ENCODE data around the gene ANKRD63.

ANKRD63 gene

DNA sequence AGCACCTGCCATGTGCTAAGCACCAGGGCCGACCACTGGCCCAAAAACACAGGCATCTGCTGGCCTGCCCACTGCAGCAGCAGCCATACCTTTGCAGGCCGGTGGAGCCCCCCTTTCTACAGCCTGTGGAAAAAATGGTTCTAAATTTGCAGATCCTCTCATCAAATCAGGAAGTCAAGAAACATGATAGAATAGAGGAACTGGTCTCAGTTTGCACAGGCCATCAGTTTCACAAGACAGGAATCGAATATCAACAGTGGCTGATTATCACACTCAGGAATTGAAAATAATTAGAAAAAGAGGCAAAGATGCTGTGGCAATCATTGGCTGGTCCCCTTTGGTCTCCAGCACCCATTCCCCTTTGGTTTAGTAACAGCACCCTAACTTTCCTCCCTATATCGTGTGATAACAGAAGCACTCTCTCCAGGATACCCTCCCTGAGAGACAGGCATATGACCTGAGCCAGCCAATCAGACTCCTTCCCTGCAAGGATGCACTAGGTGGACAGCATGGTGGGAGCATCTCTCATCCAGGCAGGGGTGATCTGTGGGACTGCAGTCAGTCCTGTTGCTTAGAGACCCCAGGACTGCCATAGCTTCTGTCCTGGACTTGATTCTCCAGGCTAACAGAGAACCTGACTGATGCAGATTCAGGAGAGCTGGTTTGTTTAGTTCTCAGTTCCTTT, 47.5 kb downstream of the ANKRD63 start:
- DNase-seq (ENCODE audit: low read depth in 2 of 2) = no peak
- no peak overlapping the region for H3K4me3 ChIP-seq (replicated peaks in 1 of 2; ENCODE audit: low read depth in 2 of 2, low read length in 2 of 2)

DNA sequence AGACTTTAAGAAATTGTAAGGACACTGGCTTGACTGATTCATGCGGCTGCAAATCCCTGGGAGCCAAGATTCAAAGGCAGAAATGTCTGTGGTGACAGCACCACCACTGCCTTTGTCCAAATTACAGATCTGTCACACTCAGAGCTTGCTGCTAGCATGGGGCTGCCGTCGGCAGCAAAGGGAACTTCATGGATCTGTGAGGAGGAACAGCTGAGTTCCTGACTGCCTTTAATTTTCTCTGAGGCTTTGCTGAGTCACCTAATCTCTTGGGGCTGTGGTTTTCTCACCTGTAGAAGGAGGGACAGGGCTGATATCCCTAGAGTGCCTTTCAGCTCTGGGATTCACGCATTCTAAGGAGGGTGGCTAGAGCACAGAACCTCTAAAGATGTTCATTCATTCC, 48.1 kb downstream of the ANKRD63 start:
- DNase-seq (ENCODE audit: low read depth in 2 of 2) = no peak
- TF ChIP-seq, protein P1, sequence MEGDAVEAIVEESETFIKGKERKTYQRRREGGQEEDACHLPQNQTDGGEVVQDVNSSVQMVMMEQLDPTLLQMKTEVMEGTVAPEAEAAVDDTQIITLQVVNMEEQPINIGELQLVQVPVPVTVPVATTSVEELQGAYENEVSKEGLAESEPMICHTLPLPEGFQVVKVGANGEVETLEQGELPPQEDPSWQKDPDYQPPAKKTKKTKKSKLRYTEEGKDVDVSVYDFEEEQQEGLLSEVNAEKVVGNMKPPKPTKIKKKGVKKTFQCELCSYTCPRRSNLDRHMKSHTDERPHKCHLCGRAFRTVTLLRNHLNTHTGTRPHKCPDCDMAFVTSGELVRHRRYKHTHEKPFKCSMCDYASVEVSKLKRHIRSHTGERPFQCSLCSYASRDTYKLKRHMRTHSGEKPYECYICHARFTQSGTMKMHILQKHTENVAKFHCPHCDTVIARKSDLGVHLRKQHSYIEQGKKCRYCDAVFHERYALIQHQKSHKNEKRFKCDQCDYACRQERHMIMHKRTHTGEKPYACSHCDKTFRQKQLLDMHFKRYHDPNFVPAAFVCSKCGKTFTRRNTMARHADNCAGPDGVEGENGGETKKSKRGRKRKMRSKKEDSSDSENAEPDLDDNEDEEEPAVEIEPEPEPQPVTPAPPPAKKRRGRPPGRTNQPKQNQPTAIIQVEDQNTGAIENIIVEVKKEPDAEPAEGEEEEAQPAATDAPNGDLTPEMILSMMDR (IDR thresholded peaks at IDR 0.05; ENCODE audit: low read depth, low read length) = no peak

More for the DNA sequence above, 47.5 kb downstream of the ANKRD63 start:
- TF ChIP-seq, protein P1 (IDR thresholded peaks at IDR 0.05; ENCODE audit: low read depth, low read length) = no peak

DNA sequence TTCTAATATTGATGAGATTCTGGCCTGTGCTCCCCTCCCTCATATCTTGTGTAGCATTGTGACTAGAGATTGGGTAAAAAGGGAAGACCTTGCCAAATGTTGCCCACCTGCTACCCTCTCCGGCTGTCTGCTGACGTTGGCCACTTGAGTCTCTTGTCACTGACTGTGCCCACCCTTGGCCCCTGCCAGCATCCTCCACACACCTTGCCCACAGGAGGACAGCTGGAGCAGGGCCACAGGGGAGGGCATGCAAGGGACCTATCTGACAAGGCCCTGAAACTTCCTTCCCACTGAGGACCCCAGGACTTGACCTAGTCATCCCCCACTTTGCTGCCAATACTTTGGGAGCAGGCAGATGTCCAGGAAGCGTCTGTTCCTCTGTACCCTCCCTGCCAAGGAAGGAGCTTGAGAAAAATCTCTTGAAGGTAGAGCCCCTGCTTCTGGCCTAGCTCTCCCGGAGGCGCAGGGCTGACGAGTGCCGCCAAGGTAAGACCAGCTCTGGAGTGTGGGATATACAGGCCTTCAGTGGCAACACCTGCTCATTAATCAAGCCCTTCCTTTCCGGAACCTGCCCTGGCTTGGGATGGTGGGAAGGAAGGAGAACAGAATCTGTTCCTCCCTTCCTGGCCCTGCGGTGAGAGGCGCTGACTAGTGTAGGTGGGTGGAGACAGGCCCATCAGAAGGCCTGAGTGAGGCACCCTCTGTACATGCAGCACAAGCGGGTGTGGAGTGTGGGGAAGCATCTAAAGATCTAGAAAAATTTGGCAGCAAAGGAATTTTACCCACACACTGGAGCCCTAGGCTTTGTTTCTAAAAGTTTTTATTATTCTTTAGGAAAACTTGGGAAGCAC, 48.9 kb downstream of the ANKRD63 start:
- DNase-seq (ENCODE audit: low read depth in 2 of 2) = no peak
- TF ChIP-seq, protein P1 (IDR thresholded peaks at IDR 0.05; ENCODE audit: low read depth, low read length) = no peak
- no peak overlapping the region for H3K4me3 ChIP-seq (replicated peaks in 1 of 2; ENCODE audit: low read depth in 2 of 2, low read length in 2 of 2)

More for the DNA sequence above, 48.1 kb downstream of the ANKRD63 start:
- H3K4me3 ChIP-seq (replicated peaks in 1 of 2; ENCODE audit: low read depth in 2 of 2, low read length in 2 of 2) = no peak overlapping the region

DNA sequence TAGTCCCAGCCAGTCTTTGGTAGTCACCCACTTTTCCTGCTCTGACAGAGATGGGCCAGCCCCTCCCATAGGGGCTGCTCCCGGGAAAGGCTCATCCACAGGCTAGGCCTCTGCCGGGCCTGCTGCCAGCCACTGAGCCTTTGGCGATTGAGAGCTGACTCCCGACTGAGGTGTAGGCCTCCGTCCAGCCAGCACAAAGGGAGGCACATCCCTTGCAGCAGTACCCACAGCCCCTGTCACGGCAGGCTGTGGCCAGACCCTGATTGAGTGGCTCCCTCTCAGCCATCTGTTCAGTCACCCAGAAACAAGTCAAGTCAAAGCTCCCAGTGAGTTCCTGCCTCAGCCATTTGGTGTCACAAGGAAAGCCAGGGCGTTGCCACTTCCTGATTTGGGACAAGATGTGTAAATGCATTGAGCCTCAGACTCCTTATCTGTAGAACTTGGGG, 50.2 kb downstream of the ANKRD63 start:
- no peak overlapping the region for H3K4me3 ChIP-seq (replicated peaks in 1 of 2; ENCODE audit: low read depth in 2 of 2, low read length in 2 of 2)
- peak in 1 of 2 donors; percentile 49 for DNase-seq (ENCODE audit: low read depth in 2 of 2)
- TF ChIP-seq, protein P1 (IDR thresholded peaks at IDR 0.05; ENCODE audit: low read depth, low read length) = no peak

Data from cardiac fibroblast (primary cell).